Right lobe of liver (tissue), 6 donors: Measurements from ENCODE around the gene RBM5. TPM values are rescaled to one million over a fixed set of nuclear protein-coding genes. Genes with fewer than 3 reads are reported as not detected.

Experiments used
- ATAC-seq, 4 donors: fragments of 200-7000 bp; cut with Tn5 transposase; one replicate each; pipeline ENCODE4 v1.9.1; 2020; ENCODE audit warnings: mild to moderate bottlenecking in 4 of 4, moderate library complexity in 4 of 4
- DNase-seq, 3 donors: peaks; one replicate each; pipeline ENCODE4 v3.0.0-alpha.2; 2020
- H3K27ac ChIP-seq, 3 donors: fragments of 200-600 bp; one replicate each; pipeline ENCODE4 v1.8.0; 2022
- H3K27me3 ChIP-seq, 2 donors: fragments of 200-600 bp; one replicate each; pipeline ENCODE4 v1.8.0; 2022
- H3K36me3 ChIP-seq, 4 donors: fragments of 200-600 bp; sonication (generic) in 1 of 4; one replicate each; pipeline versions ENCODE4 v1.5.1 to v1.8.0; 2017 to 2022; ENCODE audit warnings: control low read depth in 1 of 4
- H3K4me1 ChIP-seq, 4 donors: fragments of 200-600 bp; sonication (generic) in 1 of 4; one replicate each; pipeline versions ENCODE4 v1.5.1 to v1.8.0; 2017 to 2022; ENCODE audit warnings: control low read depth in 1 of 4
- H3K4me3 ChIP-seq, 3 donors: fragments of 200-600 bp; one replicate each; pipeline ENCODE4 v1.8.0; 2022
- H3K9me3 ChIP-seq, 4 donors: fragments of 200-600 bp; sonication (generic) in 1 of 4; one replicate each; pipeline versions ENCODE4 v1.5.1 to v1.8.0; 2017 to 2022; ENCODE audit warnings: control low read depth in 1 of 4
- POLR2A ChIP-seq: fragments of 450-650 bp; IDR thresholded peaks from one replicate; pipeline ENCODE4 v1.6.1; 2017; ENCODE audit warnings: antibody characterized with exemption, mild to moderate bottlenecking
- WGBS: methylation state at CpG from one replicate; pipeline ENCODE4 v1.1.6; 2018; ENCODE audit warnings: low coverage, low lambda C conversion rate; ENCODE audit not compliant: insufficient coverage; ENCODE audit errors: missing lambda C conversion rate; 5-methylcytosine and 5-hydroxymethylcytosine counted together
- intact Hi-C, 2 donors: fragments of 100-400 bp; cut with DNase I; formaldehyde crosslinking; loops; one replicate each; pipeline versions ENCODE4 v1.11.2 to v1.14.1; 2022
- total RNA-seq, 6 experiments: library from RNA; depleted of rRNA in 2 of 6; stranded (reverse); fragments of >200 nt in 2 of 6; fragmentation: NEBNext Ultra II Directional in 3 of 6; extraction: Animal tissue kit (Norgen Biotek cat#: 25700) in 3 of 6; gene quantifications; one replicate each; pipeline versions ENCODE4 v1.1.0 to v1.2.4, GENCODE V29; 2016 to 2023
- TF ChIP-seq, protein P1 (sequence below), 4 donors: fragments of 200-600 bp in 3 of 4; fragments of 450-650 bp in 1 of 4; IDR thresholded peaks; one replicate each; pipeline versions ENCODE4 v1.5.1 to v1.8.0; 2016 to 2022; ENCODE audit warnings: antibody characterized with exemption in 4 of 4, mild to moderate bottlenecking in 2 of 4
- donor health status: DM: no; HTN: yes; CAD: no.
- donor health status: DM: no; HTN: no; CAD: no.
- donor health status: DM: no; HTN: no; CAD: no.
- donor health status: DM: no; HTN: yes; CAD: no.
- donor health status: DM: no; HTN: yes; CAD: no.

Gene RBM5
- total RNA-seq, 6 experiments from 2014 or later = 42.1 to 62.4 (median 46.4) TPM

DNA sequence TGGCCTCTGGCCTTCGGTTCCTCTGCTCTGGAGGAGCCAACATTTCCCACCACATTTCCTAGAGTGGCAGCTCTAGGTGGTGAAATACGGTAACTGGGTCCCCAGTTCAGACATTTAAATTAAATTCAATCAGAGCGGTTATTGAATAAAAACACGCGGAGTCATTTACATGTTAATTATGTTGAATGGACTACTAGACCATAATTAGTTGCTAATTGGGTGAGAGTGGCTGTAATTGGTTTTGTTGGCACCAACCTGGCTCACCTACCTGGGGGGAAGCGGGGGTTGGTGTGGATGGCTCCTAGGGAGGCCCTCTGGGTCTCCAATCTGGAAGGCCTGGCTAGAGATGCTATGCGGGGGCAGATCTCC, 79.1 kb downstream of the RBM5 start:
- no peak for ATAC-seq
- Histone ChIP-seq H3K4me1 (peaks cover 0 to 39% (median 9%) of the 10 kb centered on the region in 4 donors), H3K4me3 (no peak overlapping the region), H3K9me3 (no peaks in the 10 kb centered on the region), H3K36me3 (no peaks in the 10 kb centered on the region), H3K27me3 (no peaks in the 10 kb centered on the region), H3K27ac (peak overlapping the region in 1 of 3 donors; percentile 10)
- intact Hi-C loops = no loop called here
- no peak for DNase-seq
- 86% methylated on average over 6 of the region's 7 CpGs for WGBS
- TF ChIP-seq POLR2A = no peak
- TF ChIP-seq, protein P1, sequence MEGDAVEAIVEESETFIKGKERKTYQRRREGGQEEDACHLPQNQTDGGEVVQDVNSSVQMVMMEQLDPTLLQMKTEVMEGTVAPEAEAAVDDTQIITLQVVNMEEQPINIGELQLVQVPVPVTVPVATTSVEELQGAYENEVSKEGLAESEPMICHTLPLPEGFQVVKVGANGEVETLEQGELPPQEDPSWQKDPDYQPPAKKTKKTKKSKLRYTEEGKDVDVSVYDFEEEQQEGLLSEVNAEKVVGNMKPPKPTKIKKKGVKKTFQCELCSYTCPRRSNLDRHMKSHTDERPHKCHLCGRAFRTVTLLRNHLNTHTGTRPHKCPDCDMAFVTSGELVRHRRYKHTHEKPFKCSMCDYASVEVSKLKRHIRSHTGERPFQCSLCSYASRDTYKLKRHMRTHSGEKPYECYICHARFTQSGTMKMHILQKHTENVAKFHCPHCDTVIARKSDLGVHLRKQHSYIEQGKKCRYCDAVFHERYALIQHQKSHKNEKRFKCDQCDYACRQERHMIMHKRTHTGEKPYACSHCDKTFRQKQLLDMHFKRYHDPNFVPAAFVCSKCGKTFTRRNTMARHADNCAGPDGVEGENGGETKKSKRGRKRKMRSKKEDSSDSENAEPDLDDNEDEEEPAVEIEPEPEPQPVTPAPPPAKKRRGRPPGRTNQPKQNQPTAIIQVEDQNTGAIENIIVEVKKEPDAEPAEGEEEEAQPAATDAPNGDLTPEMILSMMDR (IDR thresholded peaks at IDR 0.05) = no peak

DNA sequence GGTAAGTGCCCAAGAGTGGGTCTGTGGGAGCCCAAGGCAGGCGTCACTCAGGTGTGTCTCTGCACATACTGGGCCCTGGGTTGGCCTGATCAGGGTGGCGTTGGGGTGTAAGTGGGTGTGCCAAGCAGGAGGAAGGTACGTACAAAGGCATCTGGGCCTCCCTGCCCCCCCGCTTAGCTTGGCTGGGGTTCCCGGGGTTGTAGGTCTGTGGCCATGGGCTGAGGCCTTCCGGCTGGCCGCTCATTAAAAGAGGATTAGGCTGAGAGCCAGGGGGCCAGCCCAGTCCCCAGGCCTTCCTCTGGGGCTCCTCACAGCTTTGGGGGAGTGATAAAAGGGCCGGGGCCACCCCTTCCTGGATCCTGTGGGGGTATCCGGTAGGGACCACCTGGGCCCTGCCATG, 79.7 kb downstream of the RBM5 start:
- WGBS = no CpG with 5 or more reads among the region's 9 CpGs
- H3K4me3 ChIP-seq = no peak overlapping the region
- ATAC-seq = no peak
- H3K36me3 ChIP-seq = no peaks in the 10 kb centered on the region
- TF ChIP-seq POLR2A = no peak
- TF ChIP-seq, protein P1 (IDR thresholded peaks at IDR 0.05) = no peak
- no peak for DNase-seq
- H3K4me1 ChIP-seq = peaks cover 0 to 35% (median 9%) of the 10 kb centered on the region in 4 donors
- no peak overlapping the region for H3K27ac ChIP-seq
- no peaks in the 10 kb centered on the region for H3K9me3 ChIP-seq
- intact Hi-C loops = no loop called here
- no peaks in the 10 kb centered on the region for H3K27me3 ChIP-seq

Other genes with a start within 250 kb of the RBM5 start
- gene TRAIP, start 232.4 kb upstream of the RBM5 start, total RNA-seq = 1 to 10 TPM in 3 of 6 experiments, under 1 TPM in 3; 0.55 to 3.1 (median 0.98) TPM
- gene CAMKV, start 219.0 kb upstream of the RBM5 start, total RNA-seq = not detected
- gene MST1R, start 185.0 kb upstream of the RBM5 start, total RNA-seq = 1 to 10 TPM in 1 of 6 experiments, under 1 TPM in 5; 0.15 to 1.9 (median 0.50) TPM
- 10 to 100 TPM in 2 of 6 experiments, 1 to 10 TPM in 4; 5.4 to 14.2 (median 7.5) TPM for gene MON1A, start 159.1 kb upstream of the RBM5 start, total RNA-seq
- gene RBM6, start 148.8 kb upstream of the RBM5 start, total RNA-seq = 10 to 100 TPM; 25.9 to 46.4 (median 32.9) TPM
- gene SEMA3F, start 66.4 kb downstream of the RBM5 start, total RNA-seq = 1 to 10 TPM; 1.2 to 5.9 (median 4.2) TPM
- under 1 TPM in 1 of 6 experiments, not detected in 5; 0.07 TPM for gene GNAT1, start 102.7 kb downstream of the RBM5 start, total RNA-seq
- 100 to 1,000 TPM in 4 of 6 experiments, 10 to 100 TPM in 2; 77.7 to 311 (median 190) TPM for gene SLC38A3, start 116.4 kb downstream of the RBM5 start, total RNA-seq
- 100 to 1,000 TPM in 2 of 6 experiments, 10 to 100 TPM in 4; 73.3 to 125 (median 98.7) TPM for gene GNAI2, start 147.3 kb downstream of the RBM5 start, total RNA-seq
- gene SEMA3B, start 180.2 kb downstream of the RBM5 start, total RNA-seq = 1 to 10 TPM; 1.7 to 4.5 (median 2.6) TPM
- gene LSMEM2, start 190.2 kb downstream of the RBM5 start, total RNA-seq = not detected
- gene IFRD2, start 203.5 kb downstream of the RBM5 start, total RNA-seq = 10 to 100 TPM; 40.8 to 71.0 (median 56.3) TPM
- gene HYAL3, start 210.5 kb downstream of the RBM5 start, total RNA-seq = 1 to 10 TPM; 1.8 to 7.5 (median 3.1) TPM
- gene NAA80, start 210.5 kb downstream of the RBM5 start, total RNA-seq = 1 to 10 TPM; 2.5 to 6.2 (median 3.5) TPM
- gene HYAL1, start 214.7 kb downstream of the RBM5 start, total RNA-seq = 100 to 1,000 TPM in 4 of 6 experiments, 10 to 100 TPM in 2; 90.6 to 157 (median 136) TPM
- gene HYAL2, start 233.8 kb downstream of the RBM5 start, total RNA-seq = 10 to 100 TPM; 13.0 to 41.6 (median 21.2) TPM
- gene TUSC2, start 239.3 kb downstream of the RBM5 start, total RNA-seq = 10 to 100 TPM in 5 of 6 experiments, 1 to 10 TPM in 1; 9.7 to 36.9 (median 12.5) TPM